ENCODE results near the gene PRPF38B. TPM values are rescaled to one million over a fixed set of nuclear protein-coding genes. Genes with fewer than 3 reads are reported as not detected.
"Not testable (repeated sequence)": the region's sequence is repeated elsewhere in the genome, so short reads cannot be mapped to it uniquely, and the experiment has no call there.

The PRPF38B gene
- total RNA-seq, 2 donors from 2014 or later = 64.5 to 69.4 TPM

DNA sequence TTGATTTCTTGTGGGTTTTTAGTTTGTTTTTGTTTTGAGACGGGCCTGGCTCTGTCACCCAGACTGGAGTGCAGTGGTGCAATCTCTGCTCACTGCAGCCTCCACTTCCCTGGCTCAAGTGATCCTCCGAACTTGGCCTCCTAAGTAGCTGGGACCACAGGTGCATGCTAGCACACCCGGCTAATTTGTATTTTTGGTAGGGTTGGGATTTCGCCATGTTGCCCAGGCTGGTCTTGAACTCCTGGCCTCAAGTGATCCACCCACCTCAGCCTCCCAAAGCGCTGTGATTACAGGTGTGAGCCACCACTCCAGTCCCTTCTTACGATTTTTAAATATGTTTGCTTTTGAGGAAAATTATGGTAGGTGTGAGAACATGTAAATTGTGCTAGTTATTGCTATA is 10.0 kb downstream of the PRPF38B start:
- H3K27ac Mint-ChIP-seq; ATAC-seq; H3K9me3 Mint-ChIP-seq; DNase-seq (ENCODE audit: low spot score in 2 of 2): not testable (repeated sequence)
- H3K36me3 Mint-ChIP-seq = peaks cover 21 to 34% of the 10 kb centered on the region in 2 donors

DNA sequence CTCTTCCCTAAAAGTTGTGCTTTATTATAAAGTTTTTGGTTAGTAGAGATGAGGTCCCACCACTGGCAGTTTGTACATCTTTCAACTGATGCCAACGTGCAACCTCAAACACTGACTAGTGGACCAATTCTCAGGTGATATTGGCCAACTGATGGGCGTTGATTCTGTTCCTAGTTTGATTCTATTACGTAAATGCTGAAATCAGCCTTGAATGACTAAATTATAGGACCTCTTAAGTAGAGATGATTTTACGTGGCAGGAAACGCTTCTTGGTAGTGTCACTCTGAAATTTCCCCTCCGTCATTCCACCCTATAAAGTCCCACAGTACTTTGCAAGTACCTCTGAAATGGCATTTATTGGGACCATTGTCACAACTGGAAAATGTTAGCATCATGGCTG is 11.8 kb downstream of the PRPF38B start:
- peak; percentile 74 to 82 for ATAC-seq
- H3K36me3 Mint-ChIP-seq = peaks cover 9 to 16% of the 10 kb centered on the region in 2 donors

DNA sequence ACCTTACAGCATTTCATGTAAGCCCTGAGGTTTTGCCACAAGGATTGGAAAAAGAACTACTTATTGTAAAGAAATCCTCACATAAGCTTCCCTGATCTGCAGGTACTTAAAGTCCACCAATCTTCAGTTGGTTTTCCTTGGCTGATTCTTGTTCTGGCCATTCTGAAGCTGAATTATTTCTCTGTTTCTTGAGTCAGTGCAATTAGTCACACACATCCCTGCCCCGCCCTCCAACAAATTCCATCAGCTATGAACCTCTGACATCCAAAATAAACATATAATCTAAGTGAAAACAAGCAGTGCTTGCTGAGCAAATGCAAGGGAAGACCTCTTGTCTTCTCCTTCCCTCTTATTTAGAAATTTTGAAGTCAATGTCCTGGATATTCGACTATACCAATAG is 12.4 kb downstream of the PRPF38B start:
- H3K36me3 Mint-ChIP-seq = peaks cover 4 to 10% of the 10 kb centered on the region in 2 donors
- peak overlapping the region in 1 of 2 donors; percentile 8 for H3K27ac Mint-ChIP-seq
- no peaks in the 10 kb centered on the region for H3K9me3 Mint-ChIP-seq
- no peak for DNase-seq (ENCODE audit: low spot score in 2 of 2)
- ATAC-seq = no peak

More for the DNA sequence above, 11.8 kb downstream of the PRPF38B start:
- Mint-ChIP-seq H3K27ac (peak overlapping the region in 1 of 2 donors; percentile 66), H3K9me3 (no peaks in the 10 kb centered on the region)
- no peak for DNase-seq (ENCODE audit: low spot score in 2 of 2)

DNA sequence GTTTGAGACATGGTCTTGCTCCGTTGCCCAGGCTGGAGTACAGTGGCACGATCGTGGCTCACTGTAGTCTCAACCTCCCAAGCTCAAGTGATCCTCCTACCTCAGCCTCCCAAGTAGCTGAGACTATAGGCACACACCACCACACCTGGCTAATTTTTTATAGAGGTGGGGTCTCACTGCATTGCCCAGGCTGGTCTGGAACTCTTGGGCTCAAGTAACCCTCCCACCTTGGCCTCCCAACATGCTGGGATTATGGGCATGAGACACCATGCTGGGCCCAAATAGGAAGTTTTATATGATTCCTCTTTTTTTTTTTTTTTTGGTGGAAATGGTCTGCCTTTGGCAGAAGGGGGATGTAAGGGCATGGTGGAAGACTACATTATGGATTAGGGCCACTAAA is 14.5 kb downstream of the PRPF38B start:
- ATAC-seq (no peak), DNase-seq (ENCODE audit: low spot score in 2 of 2) (no peak)
- Mint-ChIP-seq H3K9me3 (no peaks in the 10 kb centered on the region), H3K36me3 (no peaks in the 10 kb centered on the region), H3K27ac (no peak overlapping the region)

- H3K36me3 Mint-ChIP-seq = no peaks in the 10 kb centered on the region
- H3K27ac Mint-ChIP-seq = no peak overlapping the region
- ATAC-seq (peak; percentile 69 to 77), DNase-seq (ENCODE audit: low spot score in 2 of 2) (peak in 1 of 2 donors; percentile 61)
- H3K9me3 Mint-ChIP-seq = no peaks in the 10 kb centered on the region
These were observed 16.9 kb downstream of the PRPF38B start for GRCh38 chr1:108708691-108709660.

DNA sequence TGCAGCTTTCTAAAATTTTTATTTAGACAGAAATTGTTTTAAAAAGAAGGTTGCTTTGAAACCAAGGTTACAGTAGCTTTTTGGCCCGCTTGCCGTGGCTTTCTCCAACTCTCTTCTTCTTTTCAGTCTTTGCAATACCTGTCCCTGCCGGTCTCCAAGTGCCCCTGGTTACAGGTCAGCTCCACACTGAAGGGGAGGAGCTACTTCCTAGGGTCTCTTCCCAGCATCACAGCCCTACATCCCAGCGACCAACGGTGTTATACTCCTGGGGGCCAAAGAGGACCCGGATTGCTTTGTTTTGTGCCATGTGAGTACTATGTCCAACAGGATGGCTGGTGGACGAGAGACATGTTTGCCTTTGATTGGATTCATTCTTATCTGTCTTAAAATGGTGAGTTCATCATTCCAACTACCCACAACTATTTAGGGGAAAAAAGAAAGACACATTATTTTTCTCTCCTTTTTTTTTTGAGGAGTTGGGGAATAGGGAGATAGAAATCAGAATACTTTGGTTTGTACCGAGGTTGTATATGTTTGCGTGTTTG is 20.6 kb downstream of the PRPF38B start, which contains the start of gene FNDC7:
FNDC7 (plus strand) TSS at position 303 of the 545 bp plus-strand sequence; CDS start at position 329, 26 bp downstream.
- H3K36me3 Mint-ChIP-seq = no peaks in the 10 kb centered on the region
- no peaks in the 10 kb centered on the region for H3K9me3 Mint-ChIP-seq
- H3K27ac Mint-ChIP-seq = no peak within 1 kb of the TSS
- no peak for ATAC-seq
- no peak for DNase-seq (ENCODE audit: low spot score in 2 of 2)

DNA sequence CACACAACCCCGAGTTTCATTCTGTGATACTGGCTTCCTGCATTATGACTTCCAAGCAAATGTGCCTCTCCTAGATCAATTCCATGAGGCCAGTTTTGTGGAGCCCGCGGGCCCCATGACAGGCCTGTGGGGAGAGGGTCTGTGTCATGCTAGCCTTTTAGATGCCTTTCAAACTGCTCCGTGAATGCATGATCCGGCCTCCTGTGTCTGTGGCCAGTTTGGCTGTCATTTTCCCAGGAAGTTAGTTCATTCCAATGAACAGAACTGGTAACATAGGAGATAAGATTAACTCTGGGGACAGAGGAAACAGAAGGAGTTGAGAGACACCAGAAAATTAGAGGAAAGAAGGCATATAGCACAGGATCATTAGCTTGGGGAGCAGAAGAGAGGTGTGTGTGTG is 23.8 kb downstream of the PRPF38B start:
- Mint-ChIP-seq H3K9me3 (no peaks in the 10 kb centered on the region), H3K36me3 (no peaks in the 10 kb centered on the region), H3K27ac (no peak overlapping the region)
- DNase-seq (ENCODE audit: low spot score in 2 of 2) (no peak), ATAC-seq (no peak)

- Mint-ChIP-seq H3K9me3 (no peaks in the 10 kb centered on the region), H3K27ac (no peak overlapping the region), H3K36me3 (no peaks in the 10 kb centered on the region)
- DNase-seq (ENCODE audit: low spot score in 2 of 2) (no peak), ATAC-seq (no peak)
These were observed 24.5 kb downstream of the PRPF38B start for GRCh38 chr1:108716437-108717230.

DNA sequence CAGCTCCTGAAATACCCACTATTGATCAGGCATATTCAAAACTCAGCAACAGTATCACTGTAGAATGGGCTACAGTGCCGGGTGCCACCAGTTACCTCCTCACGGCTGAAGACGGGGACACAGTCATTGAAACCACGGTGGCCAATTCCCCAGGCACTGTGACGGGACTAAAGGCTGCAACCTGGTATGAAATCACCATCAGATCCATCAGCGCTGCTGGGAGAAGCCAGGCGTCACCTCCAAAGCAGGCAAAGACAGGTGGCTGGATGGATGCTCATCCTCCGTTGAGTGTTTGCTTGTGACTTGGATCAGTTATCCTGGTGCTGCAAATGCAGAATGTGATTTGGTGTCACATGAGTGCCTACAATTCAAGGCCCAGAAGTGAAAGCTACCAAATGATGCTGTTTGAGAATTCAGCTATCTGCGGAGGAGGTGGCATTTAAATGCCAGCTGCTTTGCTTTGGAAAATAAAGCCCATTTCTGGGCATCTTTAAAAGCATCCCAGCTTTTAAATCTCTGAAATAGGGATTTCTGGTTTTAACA is 25.7 kb downstream of the PRPF38B start:
- ATAC-seq = no peak
- no peak for DNase-seq (ENCODE audit: low spot score in 2 of 2)
- Mint-ChIP-seq H3K9me3 (no peaks in the 10 kb centered on the region), H3K36me3 (no peaks in the 10 kb centered on the region), H3K27ac (no peak overlapping the region)

DNA sequence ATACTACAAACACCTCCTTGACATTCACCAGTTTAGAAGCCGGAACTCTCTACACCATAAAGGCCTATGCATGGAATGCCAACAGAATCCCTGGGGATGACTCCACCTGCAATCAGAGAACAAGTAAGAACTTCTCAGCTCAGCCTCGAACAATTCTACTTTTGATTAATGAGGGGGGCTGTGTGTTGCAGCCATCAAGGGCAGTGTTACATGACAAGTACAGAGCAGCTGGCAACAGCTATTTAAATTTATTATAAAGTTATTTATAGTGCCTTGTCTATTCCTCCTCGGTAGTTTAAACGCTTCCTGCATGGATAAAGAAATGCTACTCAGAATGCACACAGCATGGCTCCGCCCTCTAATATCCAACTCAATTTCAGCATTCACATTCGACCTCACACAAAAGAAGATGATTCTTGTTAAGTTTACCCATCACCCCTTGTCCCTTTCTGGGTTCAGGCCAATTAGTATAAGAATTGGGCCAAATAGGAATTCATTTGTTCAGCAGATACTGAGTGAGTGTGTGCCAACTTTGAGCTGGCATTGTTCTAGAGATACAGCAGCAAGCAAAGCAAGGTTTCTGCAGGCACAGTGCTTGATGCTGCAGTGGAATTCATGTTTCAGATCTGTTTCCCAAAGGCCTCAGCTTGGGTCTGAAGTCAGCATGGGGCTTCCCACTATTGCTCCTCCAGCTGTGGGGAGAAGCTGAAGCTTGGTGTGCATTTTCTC is 27.0 kb downstream of the PRPF38B start:
- Mint-ChIP-seq H3K36me3 (no peaks in the 10 kb centered on the region), H3K9me3 (no peaks in the 10 kb centered on the region), H3K27ac (no peak overlapping the region)
- ATAC-seq = no peak
- no peak for DNase-seq (ENCODE audit: low spot score in 2 of 2)

DNA sequence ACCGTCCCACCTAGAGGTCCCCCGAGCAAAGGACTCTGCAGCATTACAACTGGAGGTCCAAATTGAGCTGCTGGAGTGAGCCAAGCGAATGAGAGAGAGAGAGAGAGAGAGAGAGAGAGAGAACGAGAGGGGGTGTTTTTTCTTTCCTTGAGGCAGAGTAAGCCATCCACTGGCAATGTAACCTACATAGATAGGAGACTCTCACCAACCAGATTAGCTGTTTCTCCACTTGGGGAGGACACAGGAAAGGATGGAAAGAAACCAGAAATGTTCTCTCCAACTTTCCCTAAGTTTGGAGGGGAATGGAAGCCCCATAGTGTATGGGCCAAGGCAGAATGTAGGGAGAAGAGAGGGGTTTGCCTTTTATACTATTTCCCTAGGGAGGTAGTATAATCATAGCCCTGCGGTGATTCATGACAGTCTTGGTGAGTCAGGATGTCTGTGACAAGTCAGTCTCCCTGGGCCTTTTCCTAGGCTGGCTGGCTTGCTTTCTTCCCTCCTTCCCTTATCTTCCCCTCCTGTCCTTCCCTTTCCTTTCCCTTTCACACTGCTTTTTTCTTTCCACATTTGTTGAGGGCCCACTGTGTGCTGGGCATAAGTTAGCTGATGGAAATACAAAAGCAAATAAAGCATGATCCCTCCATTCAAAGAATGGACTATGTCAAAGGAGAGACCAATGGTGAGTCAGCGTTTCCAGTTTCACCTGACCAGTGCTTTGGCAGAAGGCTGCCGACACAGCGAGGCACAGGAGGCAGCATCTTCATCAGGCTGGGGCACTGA is 27.7 kb downstream of the PRPF38B start:
- H3K36me3 Mint-ChIP-seq = no peaks in the 10 kb centered on the region
- no peaks in the 10 kb centered on the region for H3K9me3 Mint-ChIP-seq
- no peak for DNase-seq (ENCODE audit: low spot score in 2 of 2)
- peak overlapping the region; percentile 52 to 58 for H3K27ac Mint-ChIP-seq
- ATAC-seq = no peak

- no peaks in the 10 kb centered on the region for H3K9me3 Mint-ChIP-seq
- ATAC-seq (no peak), DNase-seq (ENCODE audit: low spot score in 2 of 2) (no peak)
- H3K36me3 Mint-ChIP-seq = no peaks in the 10 kb centered on the region
- no peak overlapping the region for H3K27ac Mint-ChIP-seq
These were observed 30.2 kb downstream of the PRPF38B start for GRCh38 chr1:108722292-108722691.

- Mint-ChIP-seq H3K27ac (no peak overlapping the region), H3K9me3 (no peaks in the 10 kb centered on the region), H3K36me3 (no peaks in the 10 kb centered on the region)
- ATAC-seq (no peak), DNase-seq (ENCODE audit: low spot score in 2 of 2) (no peak)
These were observed 33.8 kb downstream of the PRPF38B start for GRCh38 chr1:108725906-108726305.

- ATAC-seq (no peak), DNase-seq (ENCODE audit: low spot score in 2 of 2) (no peak)
- Mint-ChIP-seq H3K27ac (no peak overlapping the region), H3K9me3 (no peaks in the 10 kb centered on the region), H3K36me3 (no peaks in the 10 kb centered on the region)
These were observed 36.3 kb downstream of the PRPF38B start for GRCh38 chr1:108728327-108728923.

DNA sequence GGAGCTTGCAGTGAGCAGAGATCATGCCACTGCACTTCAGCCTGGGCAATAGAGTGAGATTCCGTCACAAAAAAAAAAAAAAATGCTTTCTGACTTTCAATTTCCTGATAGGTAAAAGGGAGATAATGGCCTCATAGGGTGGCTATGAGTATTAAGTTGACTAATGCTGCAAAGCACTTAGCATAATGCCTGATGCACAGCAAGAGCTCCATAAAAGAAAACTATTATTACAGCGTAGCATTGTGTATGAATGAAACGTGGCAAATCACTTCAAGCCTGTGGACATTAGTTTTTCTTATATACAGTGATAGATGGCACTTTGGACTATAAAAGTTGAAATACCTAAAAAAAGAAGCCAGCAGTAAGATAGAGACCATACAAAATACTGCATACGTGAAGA is 37.4 kb downstream of the PRPF38B start:
- Mint-ChIP-seq H3K27ac (no peak overlapping the region), H3K36me3 (no peaks in the 10 kb centered on the region), H3K9me3 (no peaks in the 10 kb centered on the region)
- ATAC-seq (no peak), DNase-seq (ENCODE audit: low spot score in 2 of 2) (no peak)
